ENCODE measurements around the gene GJB4.

Gene GJB4

GRCh38 chr1:34779962-34780361, 20.4 kb downstream of the GJB4 start:
- in situ Hi-C loops (cut with HindIII; ENCODE audit: low sequenced_read_pairs), result no loop called here
- H3K4me3 ChIP-seq (ENCODE audit: low read depth, low read length), result no peak overlapping the region
- no peak for TF ChIP-seq CTCF (IDR thresholded peaks at IDR 0.05; ENCODE audit: low read depth, low read length, missing control alignments)
- DNase-seq (ENCODE audit: low read depth), result no peak

- in situ Hi-C loops (cut with HindIII; ENCODE audit: low sequenced_read_pairs), result no loop called here
- TF ChIP-seq CTCF (IDR thresholded peaks at IDR 0.05; ENCODE audit: low read depth, low read length, missing control alignments), result no peak
- no peak for DNase-seq (ENCODE audit: low read depth)
- H3K4me3 ChIP-seq (ENCODE audit: low read depth, low read length), result no peak overlapping the region
Measured at GRCh38 chr1:34780528-34780927, 21.0 kb downstream of the GJB4 start.

GRCh38 chr1:34781071-34781843, 21.7 kb downstream of the GJB4 start, which contains the start of gene GJB3:
GJB3 (plus strand) TSS chr1:34781214; CDS start chr1:34784763, 3,549 bp downstream.
- no peak for DNase-seq (ENCODE audit: low read depth)
- TF ChIP-seq CTCF (IDR thresholded peaks at IDR 0.05; ENCODE audit: low read depth, low read length, missing control alignments), result no peak
- in situ Hi-C loops (cut with HindIII; ENCODE audit: low sequenced_read_pairs), result no loop called here
- peak within 1 kb of the TSS; percentile 5 for H3K4me3 ChIP-seq (ENCODE audit: low read depth, low read length)

- in situ Hi-C loops (cut with HindIII; ENCODE audit: low sequenced_read_pairs), result no loop called here
- no peak for TF ChIP-seq CTCF (IDR thresholded peaks at IDR 0.05; ENCODE audit: low read depth, low read length, missing control alignments)
- H3K4me3 ChIP-seq (ENCODE audit: low read depth, low read length), result no peak overlapping the region
- DNase-seq (ENCODE audit: low read depth), result no peak
Measured at GRCh38 chr1:34781844-34782391, 22.4 kb downstream of the GJB4 start.

- in situ Hi-C loops (cut with HindIII; ENCODE audit: low sequenced_read_pairs), result no loop called here
- H3K4me3 ChIP-seq (ENCODE audit: low read depth, low read length), result no peak overlapping the region
- no peak for DNase-seq (ENCODE audit: low read depth)
- no peak for TF ChIP-seq CTCF (IDR thresholded peaks at IDR 0.05; ENCODE audit: low read depth, low read length, missing control alignments)
Measured at GRCh38 chr1:34784751-34785221, 25.2 kb downstream of the GJB4 start.

GRCh38 chr1:34785231-34785874, 25.8 kb downstream of the GJB4 start:
- in situ Hi-C loops (cut with HindIII; ENCODE audit: low sequenced_read_pairs), result no loop called here
- no peak for TF ChIP-seq CTCF (IDR thresholded peaks at IDR 0.05; ENCODE audit: low read depth, low read length, missing control alignments)
- DNase-seq (ENCODE audit: low read depth), result no peak
- no peak overlapping the region for H3K4me3 ChIP-seq (ENCODE audit: low read depth, low read length)

All from astrocyte of the cerebellum (primary cell).